Skin of body (tissue), 2 donors: ENCODE data around the gene BCAP31. TPM values are rescaled to one million over a fixed set of nuclear protein-coding genes. Genes with fewer than 3 reads are reported as not detected.
"Not testable (repeated sequence)": the region's sequence is repeated elsewhere in the genome, so short reads cannot be mapped to it uniquely, and the experiment has no call there.

Experiments used
- DNase-seq: peaks from one replicate; lab custom pipeline; 2025; lab: John Stamatoyannopoulos, UW
- total RNA-seq: library from RNA; depleted of rRNA; stranded (reverse); fragments of >200 nt; gene quantifications from one replicate; pipeline ENCODE4 v1.2.3, GENCODE V29; 2014

Gene BCAP31
- total RNA-seq, 1 donor from 2014 or later = 92.8 TPM

DNA sequence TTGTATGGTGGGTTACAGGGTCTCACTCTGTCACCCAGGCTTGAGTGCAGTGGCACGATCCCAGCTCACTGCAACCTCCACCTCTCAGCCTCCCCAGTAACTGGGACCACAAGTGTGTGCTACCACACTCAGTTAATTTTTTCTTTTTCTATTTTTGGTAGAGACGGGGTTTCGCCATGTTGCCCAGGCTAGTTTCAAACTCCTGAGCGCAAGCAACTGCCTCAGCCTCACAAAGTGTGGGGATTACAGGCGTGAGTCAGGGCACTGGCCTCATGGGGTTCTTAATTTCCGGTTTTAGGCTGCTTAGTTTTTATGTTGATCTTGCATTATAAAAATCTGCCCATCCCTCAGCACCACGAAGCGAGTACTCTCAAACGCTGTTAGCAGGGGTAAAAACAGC, 6.7 kb downstream of the BCAP31 start:
- DNase-seq = no peak

DNA sequence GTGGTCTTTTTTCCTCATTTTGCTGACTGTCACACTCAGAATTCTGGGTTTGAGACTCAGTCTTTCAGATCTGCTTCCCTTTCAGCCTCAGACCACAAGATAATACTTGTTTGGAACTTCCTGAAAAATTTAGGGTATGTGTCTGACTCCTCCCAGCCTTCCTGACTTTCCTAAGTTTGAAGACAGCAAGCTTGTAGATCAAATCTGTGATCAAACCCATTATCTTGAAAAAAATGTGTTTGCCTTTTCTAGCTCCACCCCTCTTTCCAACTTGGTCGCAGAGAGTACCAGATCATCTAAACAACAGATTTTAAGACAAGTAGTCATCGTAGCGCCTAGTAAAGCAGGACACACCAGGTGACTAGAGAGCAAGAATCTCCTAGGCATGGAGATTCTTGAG, 9.9 kb downstream of the BCAP31 start:
- no peak for DNase-seq

DNA sequence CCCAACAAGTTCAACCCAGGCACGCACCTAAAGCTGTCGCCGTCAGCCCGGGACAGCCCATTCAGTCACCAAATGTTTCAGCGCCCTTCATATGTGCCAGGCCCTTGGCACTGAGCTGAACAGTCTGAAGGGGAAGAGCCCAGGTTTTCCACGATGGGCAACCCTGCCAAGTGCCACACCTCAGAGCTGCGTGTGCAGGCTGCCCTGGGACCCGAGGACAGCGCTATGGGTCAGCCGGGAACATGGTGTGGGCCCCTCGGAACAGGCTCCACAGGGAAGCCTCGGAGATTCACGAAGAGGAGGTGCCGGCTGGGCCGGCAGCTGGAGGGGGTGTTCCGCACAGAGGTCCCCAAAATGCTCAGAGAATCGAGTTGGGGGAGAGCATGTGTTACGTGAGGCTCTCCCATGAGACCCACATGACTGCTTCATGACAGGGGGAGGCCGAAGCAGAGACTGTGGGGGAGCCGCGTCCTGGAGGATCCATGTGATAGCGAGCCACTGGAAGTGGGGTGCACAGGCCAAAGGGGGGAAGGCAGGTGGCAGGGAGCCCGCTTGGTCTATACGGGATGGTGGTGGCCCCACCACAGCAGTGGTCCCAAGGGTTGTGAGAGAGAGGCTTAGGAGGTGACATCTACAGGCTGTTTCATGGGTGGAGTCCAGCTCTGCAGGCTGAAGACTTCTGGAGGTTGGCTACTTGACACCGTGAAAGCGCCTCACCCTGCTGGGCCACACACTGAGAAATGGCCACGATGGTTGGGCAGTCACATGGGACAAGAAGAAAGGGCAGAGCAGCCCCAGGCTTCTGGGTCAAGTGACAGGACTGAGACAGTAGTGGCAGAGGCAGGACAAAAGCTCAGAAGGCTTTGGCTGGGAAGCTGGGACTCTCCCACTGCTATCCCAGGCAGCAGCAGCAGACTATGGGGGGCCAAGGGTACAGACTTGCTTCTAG, 14.2 kb downstream of the BCAP31 start:
- DNase-seq = no peak

DNA sequence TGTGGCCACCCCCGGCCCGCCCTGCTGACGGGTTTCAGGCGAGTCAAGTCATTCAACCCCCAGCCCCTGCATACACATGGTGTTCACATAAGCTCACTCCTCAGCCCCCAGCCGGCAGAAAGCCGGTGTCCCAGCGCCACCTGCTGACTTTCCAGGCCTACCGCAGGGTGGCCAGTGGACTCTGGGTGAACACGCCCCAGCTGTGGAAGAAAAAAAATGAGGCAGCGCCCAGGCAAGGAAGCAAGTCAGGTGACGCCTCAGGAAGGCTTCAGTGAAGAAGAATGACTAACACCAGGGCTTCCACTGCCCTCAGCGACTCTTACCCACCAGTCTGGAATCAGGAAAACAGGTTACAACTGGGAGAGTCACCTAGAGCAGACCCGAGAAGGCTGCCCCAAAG, 15.8 kb downstream of the BCAP31 start:
- DNase-seq = no peak

DNA sequence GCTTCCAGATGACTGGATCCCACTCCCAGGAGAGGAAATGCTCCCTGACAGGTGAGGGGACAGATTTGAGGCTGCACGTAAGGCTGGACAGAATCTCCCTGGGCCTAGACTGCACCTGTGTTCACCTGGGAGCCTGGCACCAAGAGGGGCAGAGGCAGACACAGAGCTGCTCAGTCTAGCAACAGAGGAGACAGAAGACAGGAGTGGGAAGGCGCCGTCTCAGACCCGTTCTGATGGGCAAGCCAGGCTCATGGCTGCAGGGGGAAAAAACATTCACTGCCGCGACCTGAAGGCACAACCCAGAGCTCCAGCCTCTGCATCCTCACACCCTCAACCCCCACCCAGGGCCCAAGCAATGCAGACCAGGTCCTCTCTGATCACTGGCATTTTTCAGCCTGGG, 16.8 kb downstream of the BCAP31 start:
- DNase-seq = no peak

DNA sequence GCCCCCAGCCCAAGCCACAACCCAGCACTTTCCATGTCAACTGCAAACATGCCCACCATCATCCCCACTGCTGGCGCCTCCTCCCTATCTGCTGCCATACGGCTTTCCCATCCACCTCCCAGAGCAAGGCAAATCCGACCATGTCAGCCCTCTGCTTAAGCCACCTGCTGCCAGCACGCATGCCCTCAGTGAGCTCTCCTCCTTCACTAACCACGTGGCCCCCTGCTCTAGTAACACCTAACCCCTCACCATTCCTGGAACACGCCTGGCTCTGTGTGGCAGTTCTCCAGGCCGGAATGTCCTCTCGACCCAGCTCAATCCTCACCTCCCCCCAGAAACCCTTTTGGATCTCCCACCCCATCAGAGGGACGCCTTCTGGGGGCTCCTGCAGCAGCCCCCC, 17.4 kb downstream of the BCAP31 start:
- no peak for DNase-seq

DNA sequence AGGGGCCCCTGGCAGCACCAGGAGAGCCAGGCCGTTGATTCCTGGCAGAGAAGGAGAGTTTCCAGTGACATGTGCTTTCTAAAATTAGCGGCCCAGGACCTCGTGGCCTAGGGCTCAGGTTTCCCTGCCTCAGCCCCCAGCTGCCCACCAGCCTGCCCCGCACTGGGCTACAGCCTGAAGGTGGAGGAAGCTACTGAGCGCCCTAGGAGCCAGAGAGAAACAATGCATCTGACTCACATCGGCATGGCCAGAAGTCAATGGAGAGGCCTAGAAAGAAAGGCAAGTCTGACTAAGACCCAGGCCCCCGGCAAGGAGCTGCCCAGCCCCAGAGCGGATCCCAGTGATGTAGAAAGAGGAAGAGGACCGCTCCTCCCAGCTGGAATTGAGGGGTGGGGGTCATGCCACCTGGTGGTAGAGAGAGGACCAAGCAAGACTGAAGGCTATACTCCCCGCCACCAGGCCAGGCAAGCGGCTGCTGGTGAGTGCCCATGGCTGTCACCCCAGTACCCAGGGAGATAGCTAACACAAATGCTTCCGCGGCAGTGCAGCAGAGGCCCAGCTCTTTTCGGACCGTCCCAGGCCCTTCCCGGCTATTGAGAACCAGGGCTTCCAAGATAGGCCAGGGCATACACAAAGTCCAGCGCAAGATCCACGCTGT, 18.7 kb downstream of the BCAP31 start:
- DNase-seq = not testable (repeated sequence)

DNA sequence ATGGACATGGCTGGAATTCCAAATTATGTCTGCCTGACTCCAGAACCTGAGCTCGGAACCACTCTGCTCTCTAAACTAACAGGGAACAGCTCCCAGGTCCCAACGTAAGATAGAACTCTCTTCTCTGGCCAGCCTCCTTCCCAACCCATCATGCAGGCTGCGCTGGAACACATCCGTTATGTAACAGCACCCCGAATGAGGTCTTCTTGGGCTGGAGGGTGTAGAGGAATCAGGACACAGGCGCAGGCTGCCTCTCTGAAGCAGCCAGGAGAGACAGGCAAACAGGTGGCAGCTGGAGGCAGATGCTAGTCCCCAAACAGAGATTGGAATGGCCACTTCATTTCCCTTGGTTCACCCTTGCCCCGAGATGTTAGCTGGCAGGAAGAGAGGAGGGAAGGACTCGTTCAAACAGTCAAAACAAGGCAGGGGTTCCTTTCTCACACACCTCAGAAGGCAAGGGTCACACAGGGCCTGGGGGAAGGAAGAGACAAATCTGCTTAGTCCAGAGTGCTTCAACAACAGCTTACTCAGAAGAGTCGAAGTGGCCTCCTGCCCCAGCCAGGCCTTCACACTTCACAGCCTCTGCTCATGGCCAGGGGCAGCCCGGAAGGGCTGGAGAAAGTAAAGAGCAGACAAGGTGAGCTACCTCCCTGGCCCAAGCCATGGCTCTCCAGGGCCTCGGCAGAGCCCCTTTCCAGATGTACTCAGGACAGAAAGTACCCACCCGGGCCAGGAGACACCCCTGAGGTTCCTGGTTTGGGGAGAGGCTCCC, 19.4 kb downstream of the BCAP31 start:
- not testable (repeated sequence) for DNase-seq

DNA sequence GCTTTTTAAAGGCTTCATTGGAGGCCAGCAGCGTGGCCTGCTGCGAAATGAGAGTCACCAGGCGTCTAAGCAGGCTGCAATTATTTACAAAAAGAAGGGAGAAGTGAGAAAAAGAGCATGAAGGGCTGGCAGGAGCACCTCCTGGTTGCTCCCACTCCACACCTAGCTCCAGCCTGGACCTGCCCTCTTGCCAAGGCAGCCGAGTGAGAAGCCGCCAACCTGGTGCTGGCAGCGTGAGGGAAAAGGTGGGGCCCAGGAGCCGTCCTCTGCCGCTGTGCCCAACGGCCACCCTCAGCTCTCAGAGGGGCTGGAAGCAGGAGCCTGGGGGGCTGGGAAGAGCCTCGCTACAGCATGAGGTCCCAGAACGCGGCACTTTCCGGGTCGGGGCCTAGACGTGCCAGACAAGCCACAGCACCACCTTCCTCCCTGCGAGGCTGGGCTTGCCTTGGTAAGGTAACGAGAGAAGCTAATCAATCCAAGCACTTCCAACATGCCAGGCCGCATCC, 20.1 kb downstream of the BCAP31 start:
- no peak for DNase-seq

DNA sequence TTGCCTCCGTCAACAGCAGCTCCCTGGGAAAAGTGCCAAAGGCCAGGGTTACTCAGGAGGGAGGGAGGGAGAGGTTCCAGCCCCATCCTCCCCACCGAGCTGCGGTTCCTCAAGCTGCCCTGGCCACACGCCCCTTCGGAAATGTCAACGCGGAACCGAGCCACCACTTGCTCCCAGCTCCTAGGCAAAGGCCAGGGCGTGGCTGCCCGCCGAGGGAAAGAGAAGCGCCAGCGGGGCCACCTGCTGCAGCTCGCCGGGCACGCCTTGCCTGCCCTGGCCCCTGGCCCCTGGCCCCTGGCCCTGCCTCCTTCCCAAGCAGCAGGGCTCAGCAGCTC, 21.2 kb downstream of the BCAP31 start:
- no peak for DNase-seq

DNA sequence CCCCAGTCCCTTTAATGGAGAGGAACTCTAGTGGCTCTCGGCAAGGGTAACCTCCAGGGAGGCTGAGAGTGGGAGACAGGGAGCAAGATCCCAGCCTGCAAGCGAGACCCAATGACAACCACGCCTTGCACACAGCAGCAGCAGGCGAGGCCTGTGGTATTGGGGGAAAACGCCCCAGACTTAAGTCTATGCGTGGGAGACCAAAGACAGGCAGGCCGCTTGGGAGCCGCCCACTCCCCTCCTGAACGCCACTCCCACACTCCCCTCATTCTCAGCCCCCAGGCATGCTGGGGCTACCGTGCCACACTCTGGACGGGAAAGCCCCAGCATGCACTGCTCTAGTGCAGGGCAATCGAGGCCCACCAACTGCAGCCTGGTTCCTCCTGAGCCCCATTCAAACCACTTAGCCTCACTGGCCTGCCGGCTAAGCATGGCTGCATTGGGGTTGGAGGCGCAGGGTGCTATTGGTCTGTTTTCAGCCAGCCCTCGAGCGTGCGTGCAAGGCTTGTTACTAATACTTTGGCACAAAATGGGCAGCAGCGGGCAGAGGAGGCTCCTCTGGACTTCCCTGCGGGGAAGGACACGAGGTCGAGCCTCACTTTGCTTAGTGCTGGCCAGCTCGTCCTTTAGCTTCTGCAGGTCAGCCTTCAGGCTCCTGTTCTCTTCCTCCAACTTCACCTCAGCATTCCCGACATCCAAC, 21.7 kb downstream of the BCAP31 start:
- DNase-seq = no peak

DNA sequence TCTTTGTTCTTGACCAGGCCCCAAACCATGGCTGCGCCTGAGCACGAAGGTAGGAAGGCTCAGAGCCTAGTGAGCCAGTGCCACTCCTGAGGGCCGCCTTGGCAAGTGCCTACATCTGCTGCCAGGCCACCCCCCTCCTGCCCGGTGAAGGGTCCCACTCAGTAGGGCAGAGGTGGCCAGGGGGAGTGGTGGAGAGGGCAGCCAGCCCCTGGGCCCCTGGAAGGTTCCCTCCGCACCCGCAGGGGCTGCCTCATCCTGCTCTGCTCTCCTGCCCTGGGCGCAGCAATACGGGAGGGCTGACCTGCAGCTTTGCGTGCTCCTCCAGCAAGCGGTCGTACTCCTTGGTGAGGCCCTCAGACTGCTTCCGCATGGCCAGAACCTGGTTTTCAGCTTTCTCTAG, 22.5 kb downstream of the BCAP31 start:
- DNase-seq = no peak

DNA sequence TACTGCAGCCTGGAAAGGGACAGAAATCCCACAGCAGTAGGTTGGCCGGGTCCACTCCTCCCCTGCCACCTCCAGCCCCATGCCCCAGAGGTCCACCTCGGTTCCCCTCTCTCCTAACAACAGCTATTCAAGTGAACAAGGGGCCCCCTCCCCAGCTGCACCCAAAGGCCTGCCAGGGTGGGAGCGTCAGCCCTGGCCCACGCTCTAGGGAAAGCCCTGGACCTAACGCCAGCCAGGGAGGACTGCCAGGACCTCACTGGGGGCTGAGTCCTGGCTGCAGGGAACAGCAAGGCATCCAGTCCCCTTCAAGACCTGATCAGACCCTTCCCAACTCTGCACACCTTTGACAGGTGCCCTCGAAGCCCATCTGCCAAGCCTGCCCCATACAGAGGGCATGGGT, 23.2 kb downstream of the BCAP31 start:
- DNase-seq = no peak

DNA sequence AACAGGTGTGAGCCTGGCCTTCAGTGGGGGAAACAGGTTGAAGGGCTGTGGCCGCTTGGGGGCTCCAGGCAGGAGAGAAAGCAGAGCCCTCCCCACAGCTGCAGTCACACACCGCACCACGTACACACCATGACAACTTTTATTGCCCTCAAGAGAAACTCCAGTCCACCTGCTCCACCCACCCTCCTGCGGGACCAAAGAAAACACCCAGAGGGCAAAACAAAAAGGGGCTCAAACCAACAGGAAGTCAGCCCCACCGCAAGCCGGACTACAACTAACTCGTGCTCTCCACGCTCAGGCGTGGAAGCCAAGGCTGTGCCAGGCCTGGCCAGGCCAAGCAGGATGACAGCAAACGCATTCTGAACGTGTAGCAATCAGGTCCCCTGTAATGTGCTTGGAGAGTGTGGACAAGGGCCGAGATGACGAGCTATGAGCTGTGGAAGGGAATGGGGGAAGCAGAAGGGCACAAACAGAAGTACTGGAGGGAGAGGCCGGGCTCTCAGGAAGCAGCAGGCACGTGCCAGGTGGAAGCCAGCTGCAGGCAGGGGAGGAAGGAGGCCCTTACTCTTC, 23.7 kb downstream of the BCAP31 start:
- DNase-seq = no peak

DNA sequence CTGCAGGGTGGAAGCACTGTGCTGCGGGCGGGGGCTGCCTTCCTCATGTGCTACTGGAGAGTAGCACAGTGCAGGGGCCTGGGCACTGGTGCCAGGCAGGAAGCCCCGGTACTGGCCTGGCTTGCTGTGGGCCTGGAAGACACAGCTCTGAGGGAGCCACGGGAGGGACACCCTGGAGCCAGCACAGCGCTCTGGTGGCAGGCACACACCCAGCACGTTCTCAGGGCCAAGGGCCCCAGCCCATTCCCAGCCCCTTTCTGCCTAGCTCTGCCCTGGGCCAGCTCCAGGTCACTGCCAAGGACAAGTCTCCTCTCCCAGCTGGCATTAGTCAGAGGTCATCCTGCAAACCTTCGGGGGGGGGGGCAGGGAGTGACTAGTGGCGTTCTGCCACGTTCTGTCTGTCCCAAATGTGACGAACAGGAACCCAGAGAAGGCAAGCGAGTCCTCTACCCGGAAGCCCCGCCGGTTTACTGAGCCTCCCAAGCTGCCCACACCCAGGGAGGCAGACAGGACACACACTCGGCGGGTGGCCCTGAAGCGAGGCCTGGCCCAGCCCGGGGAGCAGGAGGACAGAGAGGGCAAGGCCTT, 24.3 kb downstream of the BCAP31 start:
- not testable (repeated sequence) for DNase-seq

DNA sequence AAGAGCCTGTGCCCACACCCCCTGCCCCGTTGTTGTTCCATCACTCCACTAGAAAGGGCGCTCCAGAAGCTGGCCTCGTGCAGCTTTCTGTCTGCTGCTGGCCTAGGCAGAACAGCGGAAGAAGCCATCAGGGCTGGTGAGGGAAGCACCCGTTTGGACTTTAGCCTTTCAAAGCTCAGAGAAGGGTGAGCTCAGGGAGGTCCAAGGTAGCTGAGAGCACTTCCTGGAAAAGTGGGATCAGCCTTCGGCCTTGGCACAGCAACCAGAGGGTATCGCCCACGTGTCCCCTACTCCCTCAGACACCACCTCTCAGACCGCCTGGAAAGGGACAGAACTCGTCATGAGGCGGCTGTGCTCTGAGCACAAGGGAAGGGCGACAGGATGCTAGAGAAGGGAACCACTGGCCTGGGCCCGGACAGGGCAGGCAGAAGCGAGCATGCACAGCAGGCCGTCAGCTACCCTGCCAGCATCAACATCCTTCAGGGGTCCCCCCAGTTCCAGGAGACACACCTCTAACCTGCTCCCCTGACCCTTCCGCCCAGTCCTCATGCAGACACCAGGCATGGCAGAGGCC, 24.9 kb downstream of the BCAP31 start:
- not testable (repeated sequence) for DNase-seq

DNA sequence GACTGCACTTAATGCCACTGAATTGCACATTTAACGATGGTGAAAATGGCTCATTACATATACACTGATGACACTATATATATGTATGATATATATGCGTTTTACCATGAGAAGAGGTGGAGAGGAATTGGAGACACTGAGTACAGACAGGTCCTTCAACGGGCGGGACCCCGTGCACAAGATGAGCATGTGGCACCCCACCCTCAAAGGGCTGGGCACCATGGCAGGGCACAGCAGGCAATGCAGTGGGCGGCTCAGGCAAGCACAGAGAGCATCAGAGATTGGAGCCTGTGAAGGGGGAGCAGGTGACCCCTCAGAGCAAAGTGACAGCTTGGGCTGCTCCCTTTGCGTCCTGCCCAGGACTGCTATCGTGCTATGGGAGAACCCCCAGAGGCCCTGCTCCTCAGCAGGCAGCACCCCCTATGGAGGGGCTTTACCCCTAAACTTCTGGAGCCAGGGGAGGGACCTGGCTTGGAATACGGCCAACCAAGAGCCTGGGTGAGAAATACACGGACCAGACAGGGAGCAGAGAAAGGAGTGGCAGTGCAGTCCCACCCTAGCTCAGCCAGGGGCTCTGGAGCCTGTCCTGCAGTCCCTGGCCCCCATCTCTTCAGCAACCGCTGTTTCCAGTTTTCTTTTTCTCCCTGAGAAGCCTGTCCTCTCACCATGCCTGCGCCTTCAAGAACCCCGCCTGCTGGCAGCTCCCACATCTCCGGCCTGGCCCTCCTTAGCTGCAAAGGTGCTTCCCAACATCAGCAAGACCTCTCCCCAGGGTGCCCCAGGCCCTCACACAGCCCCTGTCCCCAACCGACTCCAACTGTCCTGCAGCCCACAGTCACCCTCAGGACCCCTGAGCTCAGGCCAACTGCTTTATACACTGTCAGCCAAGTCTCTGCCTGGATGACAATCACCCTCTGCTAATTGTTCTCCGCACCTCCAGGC, 26.0 kb downstream of the BCAP31 start:
- no peak for DNase-seq

DNA sequence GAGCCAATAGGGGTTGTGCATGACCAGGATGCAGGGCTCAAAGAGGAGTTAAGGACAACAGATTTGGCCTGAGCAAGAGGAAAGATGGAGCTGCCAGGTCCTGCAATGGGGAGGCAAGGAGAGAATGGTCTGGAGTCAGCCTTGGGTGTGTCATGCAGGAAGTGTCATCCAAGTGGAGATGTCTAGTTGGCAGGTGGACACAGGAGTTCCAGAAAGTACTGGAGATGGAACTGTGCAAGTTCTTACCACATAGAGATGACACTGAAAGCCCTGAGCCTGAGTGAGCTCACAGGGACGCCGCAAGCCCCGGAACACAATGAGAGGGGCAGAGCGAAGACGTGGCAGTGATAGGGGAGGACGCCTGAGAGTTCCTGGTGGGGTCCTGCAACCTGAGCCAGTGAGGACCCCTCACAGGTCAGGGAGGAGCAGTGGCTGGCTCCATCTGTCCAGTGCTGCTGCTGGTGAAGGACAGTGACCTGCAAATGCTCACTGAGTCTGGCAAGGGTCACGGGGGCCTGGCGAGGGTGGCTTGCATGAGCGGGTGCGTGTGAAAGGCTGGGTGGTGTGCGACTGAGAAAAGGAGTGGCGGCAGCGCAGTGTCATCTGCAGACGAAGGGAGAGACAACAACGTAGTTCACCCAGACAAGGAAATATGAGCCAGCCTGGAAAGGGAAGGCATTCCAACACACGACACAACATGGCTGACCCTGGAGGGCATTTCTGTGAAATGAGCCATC, 27.0 kb downstream of the BCAP31 start:
- DNase-seq = not testable (repeated sequence)
